HEK293 (cell line): Measurements from ENCODE around the gene RNF43.

ENCODE experiments used
- PRDM1 ChIP-seq: fragments of 450-650 bp; formaldehyde crosslinking; IDR thresholded peaks from 2 replicates; pipeline ENCODE4; 2016; ENCODE audit warnings: missing biosample characterization, missing genetic modification characterization
- ZBTB17 ChIP-seq: fragments of 450-650 bp; formaldehyde crosslinking; IDR thresholded peaks from 2 replicates; pipeline ENCODE4 v1.5.1; 2016; ENCODE audit warnings: missing biosample characterization, missing genetic modification characterization
- ZBTB21 ChIP-seq: fragments of 450-650 bp; formaldehyde crosslinking; IDR thresholded peaks from 2 replicates; pipeline ENCODE4 v1.5.1; 2017; ENCODE audit warnings: missing biosample characterization, missing genetic modification characterization
- ZNF311 ChIP-seq: fragments of 450-650 bp; formaldehyde crosslinking; IDR thresholded peaks from 2 replicates; pipeline ENCODE4 v1.5.1; 2017; ENCODE audit warnings: missing biosample characterization, missing genetic modification characterization, borderline replicate concordance
- ZNF501 ChIP-seq: fragments of 450-650 bp; formaldehyde crosslinking; IDR thresholded peaks from 2 replicates; pipeline ENCODE4 v1.5.1; 2016; ENCODE audit warnings: missing biosample characterization, missing genetic modification characterization
- ZNF626 ChIP-seq: fragments of 450-650 bp; sonication (Bioruptor Pico); formaldehyde crosslinking; IDR thresholded peaks from 2 replicates; pipeline ENCODE4 v1.5.1; 2018; ENCODE audit warnings: missing biosample characterization, missing genetic modification characterization, inconsistent platforms
- TF ChIP-seq, protein P1 (sequence below): fragments of 450-650 bp; formaldehyde crosslinking; IDR thresholded peaks from 2 replicates; pipeline ENCODE4 v1.5.1; 2016; ENCODE audit warnings: missing biosample characterization, missing genetic modification characterization
- TF ChIP-seq, protein P2 (sequence below): fragments of 450-650 bp; formaldehyde crosslinking; IDR thresholded peaks from 2 replicates; pipeline ENCODE4 v1.5.1; 2016; ENCODE audit warnings: missing biosample characterization, missing genetic modification characterization
- TF ChIP-seq, protein P3 (sequence below): fragments of 450-650 bp; formaldehyde crosslinking; IDR thresholded peaks from 2 replicates; pipeline ENCODE4 v1.5.1; 2016; ENCODE audit warnings: missing biosample characterization, missing genetic modification characterization, low read depth
- TF ChIP-seq, protein P4 (sequence below): fragments of 450-650 bp; formaldehyde crosslinking; IDR thresholded peaks from 2 replicates; pipeline ENCODE4 v1.5.1; 2017; ENCODE audit warnings: missing biosample characterization, missing genetic modification characterization

DNA sequence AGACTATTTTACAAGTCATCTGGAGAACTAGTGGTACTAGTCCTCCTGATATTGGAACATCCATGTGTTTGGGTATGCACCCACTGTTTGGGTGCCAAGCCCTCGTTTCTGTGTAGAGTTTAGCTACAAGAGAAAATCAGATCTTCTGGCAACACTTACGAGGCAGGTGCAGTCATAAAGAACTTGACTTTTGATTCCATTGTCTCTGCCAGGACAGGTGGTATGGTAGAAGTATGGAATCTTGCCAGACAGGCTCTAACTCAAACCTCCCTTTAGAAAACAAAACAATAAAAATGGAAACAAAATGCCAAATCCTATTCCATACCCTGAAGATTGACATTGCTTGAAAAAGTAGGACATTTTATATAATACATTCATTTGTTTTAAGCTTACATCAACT lies 16.0 kb downstream of the RNF43 start:
- TF ChIP-seq, protein P1, sequence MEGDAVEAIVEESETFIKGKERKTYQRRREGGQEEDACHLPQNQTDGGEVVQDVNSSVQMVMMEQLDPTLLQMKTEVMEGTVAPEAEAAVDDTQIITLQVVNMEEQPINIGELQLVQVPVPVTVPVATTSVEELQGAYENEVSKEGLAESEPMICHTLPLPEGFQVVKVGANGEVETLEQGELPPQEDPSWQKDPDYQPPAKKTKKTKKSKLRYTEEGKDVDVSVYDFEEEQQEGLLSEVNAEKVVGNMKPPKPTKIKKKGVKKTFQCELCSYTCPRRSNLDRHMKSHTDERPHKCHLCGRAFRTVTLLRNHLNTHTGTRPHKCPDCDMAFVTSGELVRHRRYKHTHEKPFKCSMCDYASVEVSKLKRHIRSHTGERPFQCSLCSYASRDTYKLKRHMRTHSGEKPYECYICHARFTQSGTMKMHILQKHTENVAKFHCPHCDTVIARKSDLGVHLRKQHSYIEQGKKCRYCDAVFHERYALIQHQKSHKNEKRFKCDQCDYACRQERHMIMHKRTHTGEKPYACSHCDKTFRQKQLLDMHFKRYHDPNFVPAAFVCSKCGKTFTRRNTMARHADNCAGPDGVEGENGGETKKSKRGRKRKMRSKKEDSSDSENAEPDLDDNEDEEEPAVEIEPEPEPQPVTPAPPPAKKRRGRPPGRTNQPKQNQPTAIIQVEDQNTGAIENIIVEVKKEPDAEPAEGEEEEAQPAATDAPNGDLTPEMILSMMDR: no peak
- no peak for TF ChIP-seq ZNF311 (tag by site-specific recombination)
- TF ChIP-seq PRDM1: no peak
- TF ChIP-seq ZBTB17: no peak
- TF ChIP-seq, protein P2, sequence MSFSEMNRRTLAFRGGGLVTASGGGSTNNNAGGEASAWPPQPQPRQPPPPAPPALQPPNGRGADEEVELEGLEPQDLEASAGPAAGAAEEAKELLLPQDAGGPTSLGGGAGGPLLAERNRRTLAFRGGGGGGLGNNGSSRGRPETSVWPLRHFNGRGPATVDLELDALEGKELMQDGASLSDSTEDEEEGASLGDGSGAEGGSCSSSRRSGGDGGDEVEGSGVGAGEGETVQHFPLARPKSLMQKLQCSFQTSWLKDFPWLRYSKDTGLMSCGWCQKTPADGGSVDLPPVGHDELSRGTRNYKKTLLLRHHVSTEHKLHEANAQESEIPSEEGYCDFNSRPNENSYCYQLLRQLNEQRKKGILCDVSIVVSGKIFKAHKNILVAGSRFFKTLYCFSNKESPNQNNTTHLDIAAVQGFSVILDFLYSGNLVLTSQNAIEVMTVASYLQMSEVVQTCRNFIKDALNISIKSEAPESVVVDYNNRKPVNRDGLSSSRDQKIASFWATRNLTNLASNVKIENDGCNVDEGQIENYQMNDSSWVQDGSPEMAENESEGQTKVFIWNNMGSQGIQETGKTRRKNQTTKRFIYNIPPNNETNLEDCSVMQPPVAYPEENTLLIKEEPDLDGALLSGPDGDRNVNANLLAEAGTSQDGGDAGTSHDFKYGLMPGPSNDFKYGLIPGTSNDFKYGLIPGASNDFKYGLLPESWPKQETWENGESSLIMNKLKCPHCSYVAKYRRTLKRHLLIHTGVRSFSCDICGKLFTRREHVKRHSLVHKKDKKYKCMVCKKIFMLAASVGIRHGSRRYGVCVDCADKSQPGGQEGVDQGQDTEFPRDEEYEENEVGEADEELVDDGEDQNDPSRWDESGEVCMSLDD (tag by site-specific recombination): no peak
- TF ChIP-seq, protein P3, sequence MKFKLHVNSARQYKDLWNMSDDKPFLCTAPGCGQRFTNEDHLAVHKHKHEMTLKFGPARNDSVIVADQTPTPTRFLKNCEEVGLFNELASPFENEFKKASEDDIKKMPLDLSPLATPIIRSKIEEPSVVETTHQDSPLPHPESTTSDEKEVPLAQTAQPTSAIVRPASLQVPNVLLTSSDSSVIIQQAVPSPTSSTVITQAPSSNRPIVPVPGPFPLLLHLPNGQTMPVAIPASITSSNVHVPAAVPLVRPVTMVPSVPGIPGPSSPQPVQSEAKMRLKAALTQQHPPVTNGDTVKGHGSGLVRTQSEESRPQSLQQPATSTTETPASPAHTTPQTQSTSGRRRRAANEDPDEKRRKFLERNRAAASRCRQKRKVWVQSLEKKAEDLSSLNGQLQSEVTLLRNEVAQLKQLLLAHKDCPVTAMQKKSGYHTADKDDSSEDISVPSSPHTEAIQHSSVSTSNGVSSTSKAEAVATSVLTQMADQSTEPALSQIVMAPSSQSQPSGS (tag by site-specific recombination): no peak
- no peak for TF ChIP-seq ZNF501 (tag by site-specific recombination)
- TF ChIP-seq ZBTB21 (tag by site-specific recombination): no peak
- TF ChIP-seq, protein P4, sequence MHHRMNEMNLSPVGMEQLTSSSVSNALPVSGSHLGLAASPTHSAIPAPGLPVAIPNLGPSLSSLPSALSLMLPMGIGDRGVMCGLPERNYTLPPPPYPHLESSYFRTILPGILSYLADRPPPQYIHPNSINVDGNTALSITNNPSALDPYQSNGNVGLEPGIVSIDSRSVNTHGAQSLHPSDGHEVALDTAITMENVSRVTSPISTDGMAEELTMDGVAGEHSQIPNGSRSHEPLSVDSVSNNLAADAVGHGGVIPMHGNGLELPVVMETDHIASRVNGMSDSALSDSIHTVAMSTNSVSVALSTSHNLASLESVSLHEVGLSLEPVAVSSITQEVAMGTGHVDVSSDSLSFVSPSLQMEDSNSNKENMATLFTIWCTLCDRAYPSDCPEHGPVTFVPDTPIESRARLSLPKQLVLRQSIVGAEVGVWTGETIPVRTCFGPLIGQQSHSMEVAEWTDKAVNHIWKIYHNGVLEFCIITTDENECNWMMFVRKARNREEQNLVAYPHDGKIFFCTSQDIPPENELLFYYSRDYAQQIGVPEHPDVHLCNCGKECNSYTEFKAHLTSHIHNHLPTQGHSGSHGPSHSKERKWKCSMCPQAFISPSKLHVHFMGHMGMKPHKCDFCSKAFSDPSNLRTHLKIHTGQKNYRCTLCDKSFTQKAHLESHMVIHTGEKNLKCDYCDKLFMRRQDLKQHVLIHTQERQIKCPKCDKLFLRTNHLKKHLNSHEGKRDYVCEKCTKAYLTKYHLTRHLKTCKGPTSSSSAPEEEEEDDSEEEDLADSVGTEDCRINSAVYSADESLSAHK: no peak
- no peak for TF ChIP-seq ZNF626 (tag by site-specific recombination)
